SK-N-SH treated with all-trans-retinoic acid at 6 μM for 48 hours (cell line): Measurements from ENCODE around the gene MYCBP2.

Source experiments
- ATAC-seq: fragments of 200-7000 bp; cut with Tn5 transposase; 3 replicates; pipeline ENCODE4 v1.9.1; 2020; ENCODE audit warnings: mild to moderate bottlenecking, moderate library complexity
- ARNTL ChIP-seq: fragments of 450-650 bp; formaldehyde crosslinking; IDR thresholded peaks from 2 replicates; pipeline ENCODE4 v1.5.0; 2020; ENCODE audit warnings: low read depth, mild to moderate bottlenecking, moderate library complexity, borderline replicate concordance
- BACH2 ChIP-seq: fragments of 250-450 bp; sonication (Bioruptor Pico); IDR thresholded peaks from 2 replicates; pipeline ENCODE4 v1.9.0; 2021; ENCODE audit warnings: mild to moderate bottlenecking, borderline replicate concordance
- CSDC2 ChIP-seq: fragments of 250-450 bp; sonication (Bioruptor Pico); IDR thresholded peaks from 2 replicates; pipeline ENCODE4 v1.5.0; 2020; ENCODE audit warnings: mild to moderate bottlenecking, moderate library complexity
- ESRRG ChIP-seq: fragments of 250-450 bp; sonication (Bioruptor Pico); IDR thresholded peaks from 2 replicates; pipeline ENCODE4 v1.6.1; 2021; ENCODE audit warnings: mild to moderate bottlenecking
- GLIS3 ChIP-seq: fragments of 250-450 bp; sonication (Bioruptor Pico); IDR thresholded peaks from 2 replicates; pipeline ENCODE4 v1.5.0; 2020; ENCODE audit warnings: mild to moderate bottlenecking, moderate library complexity
- ISL1 ChIP-seq: fragments of 250-450 bp; sonication (Bioruptor Pico); IDR thresholded peaks from 2 replicates; pipeline ENCODE4 v2.1.2; 2022; ENCODE audit warnings: mild to moderate bottlenecking, moderate library complexity
- OSR1 ChIP-seq: fragments of 250-450 bp; sonication (Bioruptor Pico); IDR thresholded peaks from 2 replicates; pipeline ENCODE4 v1.8.0; 2022; ENCODE audit warnings: moderate library complexity, mild to moderate bottlenecking, inconsistent platforms
- PATZ1 ChIP-seq: fragments of 250-450 bp; sonication (Bioruptor Pico); IDR thresholded peaks from 2 replicates; pipeline ENCODE4 v1.8.0; 2020; ENCODE audit warnings: mild to moderate bottlenecking, moderate library complexity, borderline replicate concordance
- POU6F1 ChIP-seq: fragments of 250-450 bp; sonication (Bioruptor Pico); IDR thresholded peaks from 2 replicates; pipeline ENCODE4 v1.8.0; 2021; ENCODE audit warnings: low read depth, mild to moderate bottlenecking, moderate library complexity, borderline replicate concordance
- PPARA ChIP-seq: fragments of 250-450 bp; sonication (Bioruptor Pico); IDR thresholded peaks from 2 replicates; pipeline ENCODE4 v1.5.0; 2020; ENCODE audit warnings: mild to moderate bottlenecking, borderline replicate concordance
- RARB ChIP-seq: fragments of 250-450 bp; sonication (Bioruptor Pico); IDR thresholded peaks from 2 replicates; pipeline ENCODE4 v1.8.0; 2021; ENCODE audit warnings: mild to moderate bottlenecking, moderate library complexity
- SNAI2 ChIP-seq: fragments of 250-450 bp; sonication (Bioruptor Pico); IDR thresholded peaks from 2 replicates; pipeline ENCODE4 v1.5.0; 2020; ENCODE audit warnings: mild to moderate bottlenecking, moderate library complexity
- TCF4 ChIP-seq: fragments of 250-450 bp; sonication (Bioruptor Pico); IDR thresholded peaks from 2 replicates; pipeline ENCODE4 v1.8.0; 2021; ENCODE audit warnings: mild to moderate bottlenecking, moderate library complexity, borderline replicate concordance
- TOX ChIP-seq: fragments of 250-450 bp; sonication (Bioruptor Pico); IDR thresholded peaks from 2 replicates; pipeline ENCODE4 v1.8.0; 2021; ENCODE audit warnings: mild to moderate bottlenecking, moderate library complexity, borderline replicate concordance
- TSHZ2 ChIP-seq: fragments of 250-450 bp; sonication (Bioruptor Pico); IDR thresholded peaks from 2 replicates; pipeline ENCODE4 v1.5.0; 2020; ENCODE audit warnings: mild to moderate bottlenecking, moderate library complexity
- ZC3H10 ChIP-seq: fragments of 250-450 bp; sonication (Bioruptor Pico); IDR thresholded peaks from 2 replicates; pipeline ENCODE4 v1.5.1; 2021; ENCODE audit warnings: mild to moderate bottlenecking, moderate library complexity
- ZFP3 ChIP-seq: fragments of 250-450 bp; sonication (Bioruptor Pico); IDR thresholded peaks from 2 replicates; pipeline ENCODE4 v1.5.0; 2020; ENCODE audit warnings: mild to moderate bottlenecking, moderate library complexity
- ZFP30 ChIP-seq: fragments of 450-650 bp; formaldehyde crosslinking; IDR thresholded peaks from 2 replicates; pipeline ENCODE4 v1.5.0; 2022; ENCODE audit warnings: mild to moderate bottlenecking, moderate library complexity
- ZNF565 ChIP-seq: fragments of 450-650 bp; formaldehyde crosslinking; conservative IDR thresholded peaks from 2 replicates; pipeline ENCODE4 v1.5.0; 2020; ENCODE audit warnings: low read depth, mild to moderate bottlenecking, moderate library complexity
- ZNF70 ChIP-seq: fragments of 450-650 bp; formaldehyde crosslinking; IDR thresholded peaks from 2 replicates; pipeline ENCODE4 v1.5.0; 2020; ENCODE audit warnings: mild to moderate bottlenecking, moderate library complexity
- ZNF8 ChIP-seq: fragments of 450-650 bp; formaldehyde crosslinking; IDR thresholded peaks from 2 replicates; pipeline ENCODE4 v1.5.0; 2020; ENCODE audit warnings: mild to moderate bottlenecking, moderate library complexity
- TF ChIP-seq, protein P1 (sequence below): fragments of 250-450 bp; sonication (Bioruptor Pico); IDR thresholded peaks from 2 replicates; pipeline ENCODE4 v1.5.1; 2021; ENCODE audit warnings: mild to moderate bottlenecking, moderate library complexity
- TF ChIP-seq, protein P2 (sequence below): fragments of 250-450 bp; sonication (Bioruptor Pico); IDR thresholded peaks from 2 replicates; pipeline ENCODE4 v1.5.1; 2020; ENCODE audit warnings: low read depth, mild to moderate bottlenecking, moderate library complexity

Gene MYCBP2

DNA sequence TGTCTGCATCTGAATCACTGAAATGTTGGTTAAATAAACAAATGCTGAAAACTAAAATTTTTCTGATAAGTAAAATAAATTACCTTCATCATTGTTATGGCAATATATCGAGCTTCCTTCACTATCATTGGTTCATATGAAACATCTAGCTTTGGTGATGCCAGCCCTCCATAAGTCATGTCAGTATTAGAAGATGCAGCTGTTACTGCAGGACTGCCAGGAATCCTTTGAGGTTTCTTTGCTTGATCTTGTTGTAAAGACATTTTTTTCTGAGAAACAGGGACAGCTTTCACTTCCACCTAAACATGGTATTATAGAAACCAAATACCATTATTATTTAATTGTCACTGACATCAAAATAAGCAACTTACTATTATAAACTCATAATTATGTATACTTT, 176.2 kb downstream of the MYCBP2 start:
- ATAC-seq, result no peak
- TF ChIP-seq PATZ1 (no peak), ISL1 (CRISPR knock-in tag) (0 out of 2 replicates have a peak, but pooled peaks have one; percentile 12), TCF4 (CRISPR knock-in tag) (peak; percentile 45; the same call in 1 of the 2 replicates)

DNA sequence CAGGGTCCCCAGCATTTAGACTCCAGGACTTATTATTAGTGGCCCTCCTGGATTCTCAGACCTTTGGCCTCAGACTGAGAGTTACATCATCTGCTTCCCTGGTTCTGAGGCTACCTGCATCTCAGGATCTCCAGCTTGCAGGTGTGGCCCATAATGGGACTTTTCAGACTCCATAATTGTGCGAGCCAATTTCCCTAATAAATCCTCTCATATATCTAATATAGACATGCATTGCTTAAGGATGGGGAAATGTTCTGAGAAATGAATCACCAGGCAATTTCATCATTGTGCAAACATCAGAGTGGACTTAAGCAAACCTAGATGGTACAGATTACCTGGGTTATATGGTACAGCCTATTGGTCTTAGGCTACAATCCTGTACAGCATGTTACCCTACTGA, 183.5 kb downstream of the MYCBP2 start:
- TF ChIP-seq, protein P1, sequence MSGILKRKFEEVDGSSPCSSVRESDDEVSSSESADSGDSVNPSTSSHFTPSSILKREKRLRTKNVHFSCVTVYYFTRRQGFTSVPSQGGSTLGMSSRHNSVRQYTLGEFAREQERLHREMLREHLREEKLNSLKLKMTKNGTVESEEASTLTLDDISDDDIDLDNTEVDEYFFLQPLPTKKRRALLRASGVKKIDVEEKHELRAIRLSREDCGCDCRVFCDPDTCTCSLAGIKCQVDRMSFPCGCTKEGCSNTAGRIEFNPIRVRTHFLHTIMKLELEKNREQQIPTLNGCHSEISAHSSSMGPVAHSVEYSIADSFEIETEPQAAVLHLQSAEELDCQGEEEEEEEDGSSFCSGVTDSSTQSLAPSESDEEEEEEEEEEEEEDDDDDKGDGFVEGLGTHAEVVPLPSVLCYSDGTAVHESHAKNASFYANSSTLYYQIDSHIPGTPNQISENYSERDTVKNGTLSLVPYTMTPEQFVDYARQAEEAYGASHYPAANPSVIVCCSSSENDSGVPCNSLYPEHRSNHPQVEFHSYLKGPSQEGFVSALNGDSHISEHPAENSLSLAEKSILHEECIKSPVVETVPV (CRISPR knock-in tag), result no peak
- TF ChIP-seq ZFP30 (CRISPR knock-in tag) (no peak), BACH2 (CRISPR knock-in tag) (no peak), TSHZ2 (CRISPR knock-in tag) (no peak), GLIS3 (CRISPR knock-in tag) (no peak), OSR1 (CRISPR knock-in tag) (no peak), TCF4 (CRISPR knock-in tag) (no peak), ZNF565 (CRISPR knock-in tag) (no peak), ESRRG (no peak), SNAI2 (CRISPR knock-in tag) (no peak), PATZ1 (no peak), RARB (CRISPR knock-in tag) (no peak), ZC3H10 (CRISPR knock-in tag) (no peak), ZFP3 (CRISPR knock-in tag) (no peak), ZNF70 (CRISPR knock-in tag) (no peak), ZNF8 (CRISPR knock-in tag) (no peak), ISL1 (CRISPR knock-in tag) (no peak), POU6F1 (no peak)
- TF ChIP-seq, protein P2, sequence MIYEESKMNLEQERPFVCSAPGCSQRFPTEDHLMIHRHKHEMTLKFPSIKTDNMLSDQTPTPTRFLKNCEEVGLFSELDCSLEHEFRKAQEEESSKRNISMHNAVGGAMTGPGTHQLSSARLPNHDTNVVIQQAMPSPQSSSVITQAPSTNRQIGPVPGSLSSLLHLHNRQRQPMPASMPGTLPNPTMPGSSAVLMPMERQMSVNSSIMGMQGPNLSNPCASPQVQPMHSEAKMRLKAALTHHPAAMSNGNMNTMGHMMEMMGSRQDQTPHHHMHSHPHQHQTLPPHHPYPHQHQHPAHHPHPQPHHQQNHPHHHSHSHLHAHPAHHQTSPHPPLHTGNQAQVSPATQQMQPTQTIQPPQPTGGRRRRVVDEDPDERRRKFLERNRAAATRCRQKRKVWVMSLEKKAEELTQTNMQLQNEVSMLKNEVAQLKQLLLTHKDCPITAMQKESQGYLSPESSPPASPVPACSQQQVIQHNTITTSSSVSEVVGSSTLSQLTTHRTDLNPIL (CRISPR knock-in tag), result no peak
- no peak for ATAC-seq

- ATAC-seq, result no peak
- TF ChIP-seq PATZ1, result no peak
- TF ChIP-seq TCF4 (CRISPR knock-in tag), result no peak
- no peak for TF ChIP-seq CSDC2
- no peak for TF ChIP-seq ZNF70 (CRISPR knock-in tag)
- no peak for TF ChIP-seq PPARA (CRISPR knock-in tag)
- TF ChIP-seq ZNF565 (CRISPR knock-in tag), result no peak
- TF ChIP-seq OSR1 (CRISPR knock-in tag), result no peak
- no peak for TF ChIP-seq ISL1 (CRISPR knock-in tag)
- TF ChIP-seq GLIS3 (CRISPR knock-in tag), result no peak
- TF ChIP-seq SNAI2 (CRISPR knock-in tag), result no peak
- no peak for TF ChIP-seq ARNTL
- TF ChIP-seq TOX (CRISPR knock-in tag), result no peak
- no peak for TF ChIP-seq ZFP3 (CRISPR knock-in tag)
- TF ChIP-seq ZNF8 (CRISPR knock-in tag), result no peak
- no peak for TF ChIP-seq ZC3H10 (CRISPR knock-in tag)
Measured at GRCh38 chr13:77139306-77139705, 187.6 kb downstream of the MYCBP2 start.
